GM12875 (cell line): ENCODE results near the gene KLHL28.
A peak's percentile ranks its signal among the peaks of the same experiment; 100 is the strongest.

ENCODE experiments used
- H3K4me3 ChIP-seq: one replicate; pipeline ENCODE4 v1.5.1; 2011; ENCODE audit warnings: low read depth, low read length, control low read depth
- CTCF ChIP-seq: IDR thresholded peaks from 2 replicates; pipeline ENCODE4 v1.5.1; 2011; ENCODE audit warnings: low read depth, mild to moderate bottlenecking, control low read depth, inconsistent platforms, low read length, moderate library complexity, borderline replicate concordance; ENCODE audit not compliant: insufficient read depth

Gene KLHL28, protein sequence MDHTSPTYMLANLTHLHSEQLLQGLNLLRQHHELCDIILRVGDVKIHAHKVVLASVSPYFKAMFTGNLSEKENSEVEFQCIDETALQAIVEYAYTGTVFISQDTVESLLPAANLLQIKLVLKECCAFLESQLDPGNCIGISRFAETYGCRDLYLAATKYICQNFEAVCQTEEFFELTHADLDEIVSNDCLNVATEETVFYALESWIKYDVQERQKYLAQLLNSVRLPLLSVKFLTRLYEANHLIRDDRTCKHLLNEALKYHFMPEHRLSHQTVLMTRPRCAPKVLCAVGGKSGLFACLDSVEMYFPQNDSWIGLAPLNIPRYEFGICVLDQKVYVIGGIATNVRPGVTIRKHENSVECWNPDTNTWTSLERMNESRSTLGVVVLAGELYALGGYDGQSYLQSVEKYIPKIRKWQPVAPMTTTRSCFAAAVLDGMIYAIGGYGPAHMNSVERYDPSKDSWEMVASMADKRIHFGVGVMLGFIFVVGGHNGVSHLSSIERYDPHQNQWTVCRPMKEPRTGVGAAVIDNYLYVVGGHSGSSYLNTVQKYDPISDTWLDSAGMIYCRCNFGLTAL

GRCh38 chr14:44961554-44962333 lies at the start of gene KLHL28, which contains the start of gene TOGARAM1:
KLHL28 (minus strand) TSS chr14:44961947; CDS start chr14:44945928, 16,019 bp downstream.
TOGARAM1 (plus strand) TSS chr14:44962190; CDS start chr14:44962422, 232 bp downstream.
- peak within 1 kb of the TSS; percentile 84 for H3K4me3 ChIP-seq
- no peak for TF ChIP-seq CTCF

- no peak for TF ChIP-seq CTCF
- no peak overlapping the region for H3K4me3 ChIP-seq
These were observed 42.2 kb upstream of the KLHL28 start for GRCh38 chr14:45003924-45004323.

- no peak for TF ChIP-seq CTCF
- no peak overlapping the region for H3K4me3 ChIP-seq
These were observed 34.1 kb upstream of the KLHL28 start for GRCh38 chr14:44995770-44996294.

GRCh38 chr14:44995196-44995595 lies 33.4 kb upstream of the KLHL28 start:
- H3K4me3 ChIP-seq: no peak overlapping the region
- no peak for TF ChIP-seq CTCF

DNA sequence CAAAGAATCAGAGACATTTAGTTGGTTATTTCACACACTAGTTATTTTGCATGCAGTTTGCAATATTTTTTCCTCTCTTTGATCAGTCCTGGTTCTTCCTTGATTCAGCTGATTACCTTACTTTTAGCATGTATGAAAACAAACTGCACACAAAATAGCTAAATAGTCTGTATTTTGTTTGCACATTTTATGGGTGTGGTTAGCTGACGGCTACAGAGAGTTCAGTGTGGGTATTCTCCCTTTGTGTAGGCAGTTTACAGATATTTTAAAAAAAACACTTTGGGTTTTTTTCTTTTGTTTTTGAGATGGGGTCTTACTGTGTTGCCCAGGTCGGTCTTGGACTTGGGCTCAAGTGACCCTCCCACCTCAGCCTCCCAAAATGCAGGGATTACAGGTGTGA lies 28.8 kb upstream of the KLHL28 start:
- H3K4me3 ChIP-seq: no peak overlapping the region
- no peak for TF ChIP-seq CTCF

DNA sequence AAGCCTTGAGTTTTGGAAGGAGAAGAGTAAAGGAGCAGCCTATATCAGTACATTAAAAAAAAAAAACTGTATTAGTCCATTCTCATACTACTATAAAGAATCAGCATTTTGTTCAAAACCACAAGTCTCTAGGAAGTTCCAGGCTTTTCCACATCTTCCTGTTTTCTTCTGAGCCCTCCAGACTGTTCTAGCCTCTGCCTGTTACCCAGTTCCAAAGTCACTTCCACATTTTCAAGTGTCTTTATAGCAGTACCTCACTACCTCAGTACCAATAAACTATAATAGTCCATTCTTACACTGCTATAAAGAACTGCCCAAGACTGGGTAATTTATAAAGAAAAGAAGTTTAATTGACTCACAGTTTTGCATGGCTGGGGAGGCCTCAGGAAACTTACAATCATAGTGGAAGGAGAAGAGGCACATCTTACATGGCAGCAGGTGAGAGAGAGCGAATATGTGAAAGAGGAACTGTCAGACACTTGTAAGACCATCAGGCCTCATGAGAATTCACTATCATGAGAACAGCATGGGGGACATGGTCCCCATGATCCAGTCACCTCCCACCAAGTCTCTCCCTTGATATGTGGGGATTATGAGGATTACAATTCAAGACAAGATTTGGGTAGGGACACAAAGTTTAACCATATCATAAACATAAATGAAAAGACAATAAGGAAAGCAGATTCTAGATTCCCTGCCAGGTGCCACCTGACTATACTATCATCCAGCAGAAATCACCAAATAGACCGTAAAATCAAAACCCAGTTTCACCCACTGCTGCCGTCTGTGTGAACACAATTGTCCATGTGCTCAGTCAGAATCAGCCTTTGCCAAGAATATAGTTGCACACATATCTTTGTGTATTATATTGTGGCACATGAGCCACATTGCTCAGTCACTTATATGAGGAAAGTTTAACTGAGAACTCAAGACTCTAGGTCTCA lies 28.0 kb upstream of the KLHL28 start:
- no peak for TF ChIP-seq CTCF
- no peak overlapping the region for H3K4me3 ChIP-seq
